ENCODE data around the gene APBB1IP.
"Not testable (repeated sequence)": the region's sequence is repeated elsewhere in the genome, so short reads cannot be mapped to it uniquely, and the experiment has no call there.

The APBB1IP gene

DNA sequence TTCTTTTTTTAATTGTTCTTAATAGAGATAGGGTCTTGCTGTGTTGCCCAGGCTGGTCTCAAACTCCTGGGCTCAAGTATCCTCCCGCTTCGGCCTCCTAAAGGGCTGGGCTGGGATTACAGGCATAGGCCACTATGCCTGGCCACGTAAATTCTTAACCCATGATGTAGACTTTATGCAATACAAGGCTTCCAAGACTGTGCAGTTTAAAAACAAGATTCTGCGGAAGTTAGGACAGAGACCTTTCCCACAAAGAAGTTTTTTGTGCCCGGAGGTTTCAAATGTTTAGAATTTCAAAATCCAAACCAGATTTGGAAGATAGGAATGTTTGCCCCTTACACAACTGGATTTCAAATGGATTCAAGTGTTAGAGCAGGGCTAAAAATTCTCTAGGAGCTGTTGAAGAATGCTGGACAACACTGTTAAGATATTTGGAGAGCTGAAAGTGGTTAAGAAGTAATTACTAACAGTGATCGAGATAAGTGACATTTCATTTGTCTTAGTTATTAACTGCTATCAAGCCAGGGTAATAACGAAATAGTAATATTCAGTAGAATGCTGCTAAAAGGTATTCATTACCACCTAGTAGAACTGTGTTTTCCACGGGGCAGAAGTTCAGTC, 7.4 kb downstream of the APBB1IP start:
- DNase-seq (ENCODE audit: low read depth): no peak

DNA sequence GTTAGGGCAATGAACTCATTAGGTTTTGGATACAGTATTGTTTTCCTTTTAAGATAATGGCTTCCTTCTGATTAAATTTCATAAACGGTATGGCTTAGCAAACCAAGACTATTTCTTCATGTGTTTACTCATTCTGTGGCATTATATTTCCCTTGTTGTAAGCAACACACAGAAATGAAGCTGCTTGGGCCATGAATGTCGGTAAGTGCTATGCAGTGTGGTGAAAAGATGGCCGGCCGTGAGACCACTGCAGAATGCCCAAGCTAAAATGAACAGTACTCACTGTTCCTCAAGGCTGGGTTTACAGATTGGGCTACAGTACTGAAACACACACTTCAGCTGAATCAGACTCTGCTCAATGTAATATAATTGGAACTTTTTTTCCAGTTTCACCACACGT, 8.1 kb downstream of the APBB1IP start:
- DNase-seq (ENCODE audit: low read depth): no peak

DNA sequence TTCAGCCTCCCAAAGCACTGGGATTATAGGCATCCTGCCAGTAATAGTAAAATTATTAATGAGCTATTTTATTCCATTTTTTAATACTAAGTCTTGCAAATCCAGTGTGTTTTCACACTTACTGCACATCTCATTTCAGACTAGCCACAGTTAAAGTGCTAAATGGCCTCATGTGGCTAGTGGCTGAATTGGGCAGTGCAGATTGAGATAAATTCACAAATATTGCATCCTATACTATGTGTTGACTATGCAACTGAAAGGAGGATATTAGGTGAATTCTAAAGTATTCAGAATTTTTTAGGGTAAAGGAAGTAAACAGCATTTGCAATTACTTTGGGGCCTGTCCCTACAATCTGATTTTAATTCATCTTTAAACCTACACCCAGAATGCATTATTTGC, 10.2 kb downstream of the APBB1IP start:
- no peak for DNase-seq (ENCODE audit: low read depth)

DNA sequence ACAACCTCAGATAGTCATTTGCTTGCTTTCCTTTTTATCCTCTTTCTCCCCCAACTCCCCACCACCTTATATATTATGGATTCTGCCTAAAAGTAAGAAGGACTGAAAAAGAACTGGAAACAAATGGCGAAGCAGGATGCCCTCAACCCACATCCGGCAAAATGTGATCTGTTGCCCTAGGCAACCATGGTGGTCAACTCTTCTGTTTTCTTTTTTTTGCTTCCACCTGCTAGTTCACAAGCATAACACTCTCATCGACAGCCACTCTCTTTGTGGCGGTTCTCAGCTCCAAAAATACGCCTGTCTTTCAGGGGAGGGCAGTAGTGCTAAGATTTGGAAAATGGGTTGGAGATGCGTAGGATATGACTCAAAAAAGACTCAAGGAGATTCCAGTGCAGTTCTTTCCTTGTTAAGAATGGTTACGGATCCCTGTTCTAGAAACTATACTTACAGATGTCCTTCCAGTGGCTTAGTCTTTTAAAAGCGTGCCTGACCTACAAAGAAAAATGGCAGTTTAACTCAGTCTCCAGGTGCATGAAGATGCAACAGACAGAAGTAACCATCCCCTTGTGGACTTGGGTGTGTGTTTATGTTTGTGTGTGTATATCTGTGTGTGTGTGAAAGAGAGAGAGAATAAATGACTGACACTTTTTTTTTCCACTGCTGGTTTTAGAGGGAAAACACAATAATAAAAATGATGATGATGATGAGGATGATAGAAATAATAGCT, 10.7 kb downstream of the APBB1IP start:
- no peak for DNase-seq (ENCODE audit: low read depth)

DNA sequence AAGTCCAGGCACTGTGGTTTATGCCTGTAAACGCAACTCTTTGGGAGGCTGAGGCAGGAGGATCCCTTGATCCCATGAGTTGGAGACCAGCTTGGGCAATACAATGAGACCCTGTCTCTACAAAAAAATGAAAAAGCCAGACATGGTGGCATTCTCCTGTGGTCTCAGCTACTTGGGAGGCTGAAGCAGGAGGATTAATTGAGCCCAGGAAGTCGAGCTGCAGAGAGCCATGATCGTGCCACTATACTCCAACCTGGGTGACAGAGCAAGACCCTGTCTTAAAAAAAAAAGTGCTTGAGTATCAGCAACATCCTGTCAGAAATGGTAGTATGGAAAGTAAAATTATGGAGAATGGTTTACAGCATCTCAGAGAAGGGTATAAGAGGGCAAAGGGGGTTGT, 11.6 kb downstream of the APBB1IP start:
- DNase-seq (ENCODE audit: low read depth): no peak

DNA sequence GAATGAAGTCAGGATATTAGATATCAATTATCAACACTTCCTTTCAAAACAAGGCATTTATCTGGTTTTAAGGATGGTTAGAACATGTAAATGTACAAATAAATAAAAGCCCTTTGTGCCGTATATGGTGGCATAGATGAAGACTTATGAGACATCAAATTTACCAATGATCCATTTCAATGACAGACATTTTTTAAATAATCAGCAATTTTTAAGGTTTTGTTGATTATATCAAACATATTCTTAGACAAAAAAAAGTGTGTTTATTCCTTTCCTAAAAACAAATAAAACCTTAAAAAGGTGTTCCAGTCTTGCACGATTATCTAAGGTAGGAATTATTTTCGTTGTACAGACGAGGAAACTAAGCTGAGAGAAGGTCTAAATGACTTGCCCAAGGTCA, 13.8 kb downstream of the APBB1IP start:
- no peak for DNase-seq (ENCODE audit: low read depth)

DNA sequence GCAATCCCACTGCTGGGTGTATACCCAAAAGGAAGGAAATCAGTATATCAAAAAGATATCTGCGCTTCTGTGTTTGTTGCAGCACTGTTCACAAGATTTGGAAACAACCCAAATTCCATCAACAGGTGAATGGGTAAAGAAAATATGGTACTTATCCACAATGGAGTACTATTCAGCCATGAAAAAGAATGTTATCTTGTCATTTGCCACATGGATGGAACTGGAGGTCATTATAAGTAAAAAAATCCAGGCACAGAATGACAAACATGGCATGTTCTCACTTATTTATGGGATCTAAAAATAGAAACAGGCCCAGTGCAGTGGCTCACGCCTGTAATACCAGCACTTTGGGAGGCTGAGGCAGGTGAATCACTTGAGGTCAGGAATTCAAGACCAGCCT, 15.7 kb downstream of the APBB1IP start:
- DNase-seq (ENCODE audit: low read depth): no peak

DNA sequence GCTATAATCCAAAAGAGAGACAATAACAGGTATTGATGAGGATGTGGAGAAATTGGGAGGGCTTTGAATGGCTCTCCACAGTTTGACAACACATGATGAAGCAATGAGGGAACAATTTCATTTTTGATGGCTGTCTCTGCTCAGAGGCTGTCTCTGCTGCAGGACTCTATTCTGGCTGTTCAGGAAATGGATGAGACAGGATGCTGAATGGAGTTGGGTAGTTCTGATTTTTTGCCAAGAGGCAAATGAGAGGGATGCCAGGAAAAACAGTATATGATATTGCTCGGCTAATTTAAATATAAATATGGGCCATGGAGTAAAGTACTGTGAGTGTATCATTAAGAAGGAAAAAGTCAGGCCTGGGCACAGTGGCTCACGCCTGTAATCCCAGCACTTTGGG, 16.8 kb downstream of the APBB1IP start:
- DNase-seq (ENCODE audit: low read depth): no peak

DNA sequence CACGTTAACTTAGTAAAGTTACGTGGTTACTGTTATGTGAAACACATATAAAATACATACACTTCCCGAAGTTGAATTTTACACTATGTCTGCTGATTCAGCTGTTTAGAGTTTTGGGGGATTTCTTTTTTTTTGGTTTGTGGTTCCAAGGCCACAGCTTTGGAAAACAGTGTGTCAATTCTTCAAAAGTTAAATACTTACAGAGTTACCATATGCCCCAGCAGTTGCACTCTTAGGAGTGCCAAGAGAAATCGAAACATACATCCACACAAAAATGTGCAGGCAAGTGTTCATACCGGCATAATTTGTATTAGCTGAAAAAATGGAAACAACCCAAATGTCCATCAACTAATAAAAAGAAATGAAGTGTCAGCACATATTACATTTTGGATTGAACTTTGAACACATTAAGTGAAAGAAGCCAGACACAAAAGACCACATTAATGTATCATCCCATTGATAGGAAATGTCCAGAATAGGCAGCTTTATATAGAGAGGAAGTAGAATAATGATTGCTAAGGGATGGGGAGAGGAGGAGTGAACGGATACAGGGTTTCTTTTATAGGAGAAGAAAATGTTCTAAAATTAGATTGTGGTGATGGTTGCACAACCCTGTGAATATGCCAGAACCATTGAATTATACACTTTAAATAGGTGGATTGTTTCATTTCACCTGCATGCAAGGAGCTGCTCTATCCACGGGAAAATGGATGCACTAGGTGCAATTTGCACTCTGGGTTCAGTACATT, 17.6 kb downstream of the APBB1IP start:
- DNase-seq (ENCODE audit: low read depth): no peak

DNA sequence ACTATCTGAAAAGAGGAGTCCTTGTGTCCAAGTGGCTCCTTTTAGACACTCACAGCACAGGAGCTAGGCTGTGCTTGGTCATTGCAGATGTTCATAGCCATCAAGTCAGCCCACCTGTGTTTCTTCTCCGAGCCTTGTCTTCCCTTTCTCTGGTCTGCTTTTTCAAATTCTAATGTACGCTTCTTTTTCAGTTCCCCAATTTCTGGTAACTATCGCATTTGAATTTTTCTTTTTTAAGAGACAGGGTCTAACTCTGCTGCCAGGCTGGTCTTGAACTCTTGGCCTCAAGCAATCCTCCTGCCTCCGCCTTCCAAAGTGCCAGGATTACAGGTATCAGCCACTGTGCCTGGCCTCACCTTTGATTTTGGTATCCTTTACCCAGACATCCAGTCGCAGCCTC, 18.9 kb downstream of the APBB1IP start:
- DNase-seq (ENCODE audit: low read depth): no peak

DNA sequence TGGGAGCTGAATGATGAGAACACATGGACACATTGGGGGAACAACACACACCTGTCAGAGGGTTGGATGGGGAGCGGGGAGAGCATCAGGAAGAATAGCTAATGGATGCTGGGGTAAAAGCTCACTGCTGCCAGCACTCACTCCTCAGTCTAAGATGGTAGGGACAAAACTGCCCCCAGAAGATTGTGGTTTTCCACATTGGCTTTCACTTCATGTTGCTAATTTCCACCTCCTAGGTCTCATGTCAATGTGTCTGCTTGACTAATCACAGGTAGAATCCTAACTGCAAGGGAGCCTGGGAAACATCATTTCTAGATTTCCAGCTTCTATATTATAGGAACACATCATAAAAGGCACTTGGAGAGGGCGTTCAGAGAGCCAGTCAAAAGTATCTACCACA, 22.6 kb downstream of the APBB1IP start:
- no peak for DNase-seq (ENCODE audit: low read depth)

DNA sequence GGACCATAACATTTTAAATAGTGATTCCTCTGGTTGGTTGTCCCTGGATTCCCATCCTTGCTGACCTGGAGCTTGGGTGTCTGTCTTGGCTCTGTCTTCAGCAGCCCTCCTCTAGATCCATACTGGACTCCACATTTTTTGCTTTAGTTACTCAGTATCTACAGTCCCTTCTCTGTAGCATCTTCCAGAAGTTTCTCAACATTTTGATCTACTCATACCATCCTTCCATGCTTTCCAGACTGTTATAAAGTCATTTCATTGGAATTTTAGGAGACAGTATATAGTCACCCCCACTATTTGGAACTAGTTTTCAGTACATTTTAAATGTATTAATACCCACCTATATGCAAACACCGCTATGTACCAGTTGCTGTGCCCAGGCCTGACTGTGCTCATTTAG, 25.8 kb downstream of the APBB1IP start:
- no peak for DNase-seq (ENCODE audit: low read depth)

DNA sequence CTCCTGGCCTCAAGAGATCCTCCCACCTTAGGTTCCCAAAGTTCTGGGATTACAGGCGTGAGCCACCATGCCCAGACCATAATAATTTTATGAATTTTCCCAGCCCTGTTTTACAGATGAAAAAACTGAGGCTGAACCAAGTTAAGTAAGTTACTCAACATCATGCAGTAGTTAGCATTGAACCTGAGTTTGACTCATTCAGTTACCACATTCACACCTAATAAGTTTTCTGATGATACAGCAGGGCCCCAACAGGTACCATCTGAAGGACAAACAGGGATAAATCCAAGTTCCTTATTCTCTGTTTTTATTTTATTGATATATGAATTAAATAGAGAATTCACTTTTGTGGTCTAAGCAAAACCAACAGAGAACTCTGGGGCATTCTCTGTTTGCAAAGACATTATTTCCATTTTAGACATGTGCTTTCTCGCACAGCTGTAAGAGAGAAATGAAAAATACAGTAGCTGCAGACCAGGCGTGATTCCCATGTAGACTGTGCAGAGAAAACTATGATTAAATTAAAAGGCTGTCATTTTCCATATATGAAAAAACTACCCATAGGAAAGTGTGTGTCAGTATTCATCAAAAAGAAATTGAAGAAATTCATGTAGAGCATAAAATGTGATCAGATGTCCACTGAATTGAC, 26.6 kb downstream of the APBB1IP start:
- no peak for DNase-seq (ENCODE audit: low read depth)

DNA sequence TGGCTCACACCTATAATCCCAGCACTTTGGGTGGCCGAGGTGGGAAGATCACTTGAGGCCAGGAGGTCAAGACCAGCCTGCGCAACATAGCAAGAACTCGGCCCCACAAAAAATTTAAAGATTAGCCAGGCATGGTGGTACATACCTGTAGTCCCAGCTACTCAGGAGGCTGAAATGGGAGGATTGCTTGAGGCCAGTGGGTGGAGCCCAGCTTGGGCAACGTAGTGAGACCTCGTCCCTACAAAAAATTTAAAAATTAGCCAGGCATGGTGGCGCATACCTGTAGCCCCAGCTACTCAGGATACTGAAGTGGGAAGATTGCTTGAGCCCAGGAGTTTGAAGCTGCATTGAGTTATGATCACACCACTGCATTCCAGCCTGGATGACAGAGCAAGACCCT, 28.4 kb downstream of the APBB1IP start:
- not testable (repeated sequence) for DNase-seq (ENCODE audit: low read depth)

DNA sequence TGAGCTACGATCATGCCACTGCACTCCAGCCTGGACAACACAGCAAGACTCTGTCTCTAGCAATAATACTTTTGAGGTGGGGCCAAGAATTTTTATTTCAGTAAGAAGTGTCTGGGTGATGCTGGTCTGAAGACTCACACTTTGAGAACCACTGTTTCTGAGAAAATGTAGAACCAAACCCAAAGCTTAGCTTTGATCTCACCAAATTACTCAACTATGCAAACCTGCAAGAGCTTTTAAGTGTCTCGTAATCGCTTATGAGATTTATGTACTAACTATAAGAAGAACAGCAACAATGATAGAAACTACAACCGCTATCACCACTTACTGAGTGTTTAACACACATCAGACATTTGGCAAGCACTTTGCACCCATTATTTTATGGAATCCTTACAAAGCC, 29.5 kb downstream of the APBB1IP start:
- no peak for DNase-seq (ENCODE audit: low read depth)

DNA sequence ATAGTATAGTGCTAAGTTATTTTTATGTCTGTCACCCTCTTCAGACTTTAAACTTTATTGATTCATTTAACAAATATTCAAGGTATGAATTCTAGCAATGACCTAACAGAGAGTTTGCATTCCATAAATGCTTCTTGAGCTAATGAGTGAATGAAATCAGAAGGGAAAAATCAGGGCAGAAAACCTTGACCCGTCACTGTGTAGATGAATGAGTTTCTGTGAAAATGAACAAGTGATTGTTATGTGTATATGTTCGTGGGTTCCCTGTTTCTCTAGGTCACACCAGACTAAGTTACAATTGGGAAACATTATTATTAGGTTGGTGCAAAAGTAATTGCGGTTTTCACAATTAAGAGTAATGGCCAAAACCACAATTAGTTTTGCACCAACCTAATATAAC, 30.1 kb downstream of the APBB1IP start:
- peak; percentile 22 for DNase-seq (ENCODE audit: low read depth)

DNA sequence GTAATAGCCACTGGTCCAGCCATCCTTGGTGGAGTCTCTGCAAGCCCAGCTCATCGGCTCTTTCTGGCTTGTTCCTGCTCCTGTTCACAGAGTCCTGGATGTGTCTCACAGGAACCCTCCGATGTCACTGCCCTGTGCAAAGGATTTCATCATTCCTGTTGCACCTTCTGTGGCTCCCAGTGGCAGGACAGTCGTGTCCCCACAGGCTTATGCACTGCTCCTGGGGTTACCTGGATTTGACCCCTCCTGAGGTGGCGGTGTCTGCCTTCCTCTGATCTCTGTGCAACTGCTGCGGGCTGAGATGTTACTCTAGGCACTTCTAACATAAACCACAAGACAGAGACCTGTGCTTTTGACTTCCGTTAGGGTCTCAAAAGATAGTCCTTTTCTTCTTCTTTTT, 30.6 kb downstream of the APBB1IP start:
- no peak for DNase-seq (ENCODE audit: low read depth)

DNA sequence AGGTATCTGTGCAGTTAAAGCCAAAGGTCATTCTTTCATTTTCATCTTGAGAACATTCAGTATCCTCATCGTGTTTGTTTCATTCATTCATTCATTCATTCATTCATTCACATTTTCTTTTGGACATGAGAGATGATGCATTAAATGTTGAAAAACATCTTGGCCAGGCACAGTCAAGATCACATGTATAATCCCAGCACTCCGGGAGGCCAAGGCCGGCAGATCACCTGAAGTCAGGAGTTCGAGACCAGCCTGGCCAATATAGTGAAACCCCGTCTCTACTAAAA, 34.3 kb downstream of the APBB1IP start:
- no peak for DNase-seq (ENCODE audit: low read depth)

DNA sequence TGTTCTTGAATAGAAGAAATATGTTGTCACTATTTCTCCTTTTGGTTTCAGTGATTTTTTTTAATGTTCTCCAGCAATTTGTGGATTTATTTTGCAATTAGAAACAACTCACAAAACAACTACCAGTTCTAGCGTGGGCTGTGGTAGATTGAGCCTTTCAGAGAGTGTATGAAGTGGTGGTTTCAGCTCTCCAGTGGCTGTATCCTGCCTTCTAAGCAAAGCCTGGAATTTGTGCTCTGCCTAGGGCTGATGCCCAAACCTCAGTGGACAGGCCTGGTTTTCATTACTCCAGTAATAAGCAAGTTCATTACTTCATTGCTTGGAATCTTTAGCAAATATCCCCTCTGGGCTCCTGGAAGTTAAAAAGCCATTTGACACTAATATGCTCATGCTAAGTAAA, 35.9 kb downstream of the APBB1IP start:
- DNase-seq (ENCODE audit: low read depth): no peak

DNA sequence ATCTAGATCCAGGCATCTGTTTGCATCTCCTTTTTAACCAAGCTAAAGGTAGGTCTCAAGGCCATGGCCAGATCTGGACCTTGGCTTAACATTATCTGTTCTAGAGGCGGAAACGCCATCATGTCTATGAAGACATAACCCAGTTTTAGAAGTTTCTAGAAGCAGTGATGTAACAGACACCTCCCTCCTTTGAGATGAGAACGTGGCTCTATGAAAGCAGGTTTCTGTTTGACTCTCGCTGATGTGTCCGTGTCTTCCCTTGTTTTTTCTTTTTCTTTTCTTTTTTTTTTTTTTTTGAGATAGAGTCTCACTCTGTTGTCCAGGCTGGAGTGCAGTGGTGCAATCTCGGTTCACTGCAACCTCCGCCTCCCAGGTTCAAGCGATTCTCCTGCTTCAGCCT, 36.7 kb downstream of the APBB1IP start:
- not testable (repeated sequence) for DNase-seq (ENCODE audit: low read depth)

DNA sequence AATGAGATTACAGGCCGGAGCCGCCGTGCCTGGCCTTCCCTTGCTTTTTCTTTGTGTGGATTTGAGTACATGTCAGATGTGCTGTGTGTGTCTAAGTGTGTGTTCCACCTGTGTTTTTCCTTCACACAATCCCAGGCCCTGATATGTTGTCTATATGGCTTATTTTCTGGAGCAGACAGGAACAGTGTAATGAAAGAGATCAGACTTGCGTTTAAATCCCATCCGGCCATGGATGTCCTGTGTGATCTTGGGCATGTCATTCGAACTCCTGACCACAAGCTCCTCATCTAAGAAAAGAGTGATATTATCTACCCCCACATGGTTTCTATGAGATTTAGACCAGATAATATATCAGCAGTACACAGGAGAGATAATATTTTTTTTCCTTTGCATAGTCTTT, 37.2 kb downstream of the APBB1IP start:
- no peak for DNase-seq (ENCODE audit: low read depth)

DNA sequence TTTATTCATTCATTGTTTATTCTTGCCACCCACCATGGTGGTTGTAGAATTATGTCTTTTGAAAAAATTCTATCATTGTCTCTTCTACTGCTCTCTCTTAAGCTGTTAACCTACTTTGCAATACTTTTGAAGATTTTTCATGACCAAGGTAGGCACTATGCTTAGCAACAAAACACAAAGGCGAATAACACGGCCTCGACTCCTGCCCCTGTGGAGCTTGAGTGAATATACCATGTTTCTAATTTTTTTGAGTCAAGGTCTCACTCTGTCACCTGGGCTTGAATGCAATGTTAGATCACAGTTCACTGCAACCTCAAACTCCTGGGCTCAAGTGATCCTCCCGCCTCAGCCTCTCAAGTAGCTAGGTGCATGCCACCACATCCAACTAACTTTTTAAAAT, 39.4 kb downstream of the APBB1IP start:
- no peak for DNase-seq (ENCODE audit: low read depth)

DNA sequence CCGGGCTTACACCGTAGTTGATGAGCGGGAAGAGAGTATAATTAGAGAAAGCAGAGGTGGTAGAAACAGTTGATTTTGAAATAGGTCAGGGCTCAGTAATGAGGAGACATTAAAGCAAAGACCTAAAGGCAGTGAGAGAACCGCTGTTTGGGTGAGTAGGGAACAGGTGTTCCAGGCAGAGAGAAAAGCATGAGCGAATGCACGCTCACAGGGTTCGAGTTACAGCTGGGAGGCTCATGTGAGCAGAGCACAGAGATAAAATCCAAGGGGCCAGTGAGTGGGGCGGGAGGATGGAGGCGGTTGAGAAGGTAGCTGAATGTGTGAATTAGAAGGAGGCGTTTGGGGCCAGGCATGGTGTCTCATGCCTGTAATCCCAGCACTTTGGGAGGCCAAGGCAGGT, 39.9 kb downstream of the APBB1IP start:
- DNase-seq (ENCODE audit: low read depth): no peak

All from HS-5 (cell line).